Gastroesophageal sphincter (tissue), 4 donors: ENCODE results near the gene MED16. TPM values are rescaled to one million over a fixed set of nuclear protein-coding genes. Genes with fewer than 3 reads are reported as not detected.

Experiments
- ATAC-seq: fragments of 150-250 bp; one replicate; pipeline ENCODE4 v1.9.1; 2016; ENCODE audit warnings: mild to moderate bottlenecking, moderate library complexity
- H3K27ac ChIP-seq, 4 donors: fragments of 200-600 bp; sonication (generic) in 3 of 4; 1 replicate in 3 of 4; 2 replicates in 1 of 4; pipeline ENCODE4 v1.5.1; 2016 to 2019
- H3K27me3 ChIP-seq: fragments of 200-600 bp; sonication (generic); one replicate; pipeline ENCODE4 v1.5.1; 2019
- H3K36me3 ChIP-seq, 2 donors: fragments of 200-600 bp; sonication (generic); one replicate each; pipeline ENCODE4 v1.5.1; 2019; ENCODE audit warnings: control low read depth in 1 of 2
- H3K4me1 ChIP-seq, 3 donors: fragments of 200-600 bp; sonication (generic); 1 replicate in 2 of 3; 2 replicates in 1 of 3; pipeline ENCODE4 v1.5.1; 2016 to 2019; ENCODE audit warnings: control low read depth in 2 of 3
- H3K4me3 ChIP-seq, 2 donors: fragments of 200-600 bp; sonication (generic); one replicate each; pipeline ENCODE4 v1.5.1; 2019; ENCODE audit warnings: mild to moderate bottlenecking in 1 of 2, moderate library complexity in 1 of 2
- H3K9me3 ChIP-seq, 3 donors: fragments of 200-600 bp; sonication (generic); one replicate each; pipeline ENCODE4 v1.5.1; 2017 to 2019; ENCODE audit warnings: control low read depth in 2 of 3
- CTCF ChIP-seq, 4 experiments: fragments of 200-600 bp in 2 of 4; fragments of 450-650 bp in 2 of 4; sonication (generic) in 1 of 4; IDR thresholded peaks; one replicate each; pipeline ENCODE4 v1.5.1; 2017 to 2019; ENCODE audit warnings: antibody characterized with exemption in 4 of 4, mild to moderate bottlenecking in 2 of 4, moderate library complexity in 2 of 4
- EP300 ChIP-seq: sonication (generic); formaldehyde crosslinking; IDR thresholded peaks from one replicate; pipeline ENCODE4 v1.6.1; 2017; ENCODE audit warnings: antibody characterized with exemption, mild to moderate bottlenecking
- POLR2A ChIP-seq, 2 donors: fragments of 450-650 bp; IDR thresholded peaks; one replicate each; pipeline ENCODE4 v1.6.1; 2017; ENCODE audit warnings: antibody characterized with exemption in 2 of 2, mild to moderate bottlenecking in 2 of 2, moderate library complexity in 1 of 2
- POLR2AphosphoS5 ChIP-seq: sonication (generic); formaldehyde crosslinking; IDR thresholded peaks from one replicate; pipeline ENCODE4 v1.6.1; 2017; ENCODE audit warnings: antibody characterized with exemption
- WGBS, 2 donors: methylation state at CpG; one replicate each; pipeline ENCODE4 v1.1.5; 2018; ENCODE audit warnings: low coverage in 1 of 2; 5-methylcytosine and 5-hydroxymethylcytosine counted together
- total RNA-seq, 4 donors: library from RNA; depleted of rRNA; stranded (reverse); fragments of >200 nt; gene quantifications; one replicate each; pipeline ENCODE4 v1.1.0, GENCODE V29; 2016

MED16 gene
- total RNA-seq, 4 donors from 2014 or later, result 20.2 to 40.3 (median 28.1) TPM

GRCh38 chr19:940591-941291 is 47.8 kb upstream of the MED16 start:
- ATAC-seq, result peak; percentile 85
- TF ChIP-seq POLR2A (IDR thresholded peaks at IDR 0.05) (no peak), CTCF (IDR thresholded peaks at IDR 0.05) (peak in 1 of 4 experiments; percentile 24), EP300 (no peak), POLR2AphosphoS5 (peak; percentile 23)
- Histone ChIP-seq H3K27ac (peak overlapping the region in 3 of 4 donors; percentile 79 to 87 (median 84)), H3K9me3 (no peaks in the 10 kb centered on the region), H3K36me3 (peaks cover 0 to 4% of the 10 kb centered on the region in 2 donors), H3K4me3 (peak overlapping the region; percentile 1 to 48), H3K4me1 (peaks cover 0 to 33% (median 4%) of the 10 kb centered on the region in 3 donors), H3K27me3 (no peaks in the 10 kb centered on the region)
- no CpG with 5 or more reads among the region's 64 CpGs for WGBS, 2 donors

GRCh38 chr19:939922-940321 is 46.9 kb upstream of the MED16 start:
- Histone ChIP-seq H3K36me3 (peaks cover 0 to 4% of the 10 kb centered on the region in 2 donors), H3K27ac (peak overlapping the region in 2 of 4 donors; percentile 79 to 87), H3K4me1 (peaks cover 0 to 42% (median 10%) of the 10 kb centered on the region in 3 donors), H3K9me3 (no peaks in the 10 kb centered on the region), H3K4me3 (no peak overlapping the region), H3K27me3 (no peaks in the 10 kb centered on the region)
- no peak for ATAC-seq
- TF ChIP-seq POLR2A (IDR thresholded peaks at IDR 0.05) (no peak), CTCF (IDR thresholded peaks at IDR 0.05) (no peak), EP300 (no peak), POLR2AphosphoS5 (no peak)
- WGBS, 2 donors, result 92 to 100% methylated on average over 1 to 5 of the region's 7 CpGs

- TF ChIP-seq CTCF (IDR thresholded peaks at IDR 0.05) (no peak), POLR2A (IDR thresholded peaks at IDR 0.05) (no peak), POLR2AphosphoS5 (no peak), EP300 (no peak)
- H3K4me1 ChIP-seq, result peaks cover 0 to 46% (median 15%) of the 10 kb centered on the region in 3 donors
- H3K27ac ChIP-seq, result no peak overlapping the region
- no peaks in the 10 kb centered on the region for H3K9me3 ChIP-seq
- WGBS, 2 donors, result 84 to 85% methylated on average over 14 to 19 of the region's 22 CpGs
- peaks cover 0 to 4% of the 10 kb centered on the region in 2 donors for H3K36me3 ChIP-seq
- no peak for ATAC-seq
- H3K4me3 ChIP-seq, result no peak overlapping the region
- no peaks in the 10 kb centered on the region for H3K27me3 ChIP-seq
Observed at GRCh38 chr19:939439-939838, 46.5 kb upstream of the MED16 start.

GRCh38 chr19:938233-938923 is 45.4 kb upstream of the MED16 start:
- 89 to 94% methylated on average over 9 to 17 of the region's 23 CpGs for WGBS, 2 donors
- H3K4me1 ChIP-seq, result peaks cover 0 to 57% (median 26%) of the 10 kb centered on the region in 3 donors
- no peaks in the 10 kb centered on the region for H3K9me3 ChIP-seq
- no peak for ATAC-seq
- no peak for TF ChIP-seq CTCF (IDR thresholded peaks at IDR 0.05)
- no peak for TF ChIP-seq POLR2AphosphoS5
- no peak for TF ChIP-seq POLR2A (IDR thresholded peaks at IDR 0.05)
- no peak for TF ChIP-seq EP300
- H3K27ac ChIP-seq, result no peak overlapping the region
- H3K36me3 ChIP-seq, result peaks cover 0 to 4% of the 10 kb centered on the region in 2 donors
- H3K27me3 ChIP-seq, result no peaks in the 10 kb centered on the region
- no peak overlapping the region for H3K4me3 ChIP-seq
